GM18498 (cell line): Measurements from ENCODE around the gene EDEM3.

Experiments
- ATAC-seq: cut with Tn5 transposase; IDR thresholded peaks from one replicate; pipeline ENCODE4 v1.9.1; 2021; ENCODE audit warnings: mild to moderate bottlenecking, moderate library complexity; ENCODE audit not compliant: unreplicated experiment

EDEM3 gene

DNA sequence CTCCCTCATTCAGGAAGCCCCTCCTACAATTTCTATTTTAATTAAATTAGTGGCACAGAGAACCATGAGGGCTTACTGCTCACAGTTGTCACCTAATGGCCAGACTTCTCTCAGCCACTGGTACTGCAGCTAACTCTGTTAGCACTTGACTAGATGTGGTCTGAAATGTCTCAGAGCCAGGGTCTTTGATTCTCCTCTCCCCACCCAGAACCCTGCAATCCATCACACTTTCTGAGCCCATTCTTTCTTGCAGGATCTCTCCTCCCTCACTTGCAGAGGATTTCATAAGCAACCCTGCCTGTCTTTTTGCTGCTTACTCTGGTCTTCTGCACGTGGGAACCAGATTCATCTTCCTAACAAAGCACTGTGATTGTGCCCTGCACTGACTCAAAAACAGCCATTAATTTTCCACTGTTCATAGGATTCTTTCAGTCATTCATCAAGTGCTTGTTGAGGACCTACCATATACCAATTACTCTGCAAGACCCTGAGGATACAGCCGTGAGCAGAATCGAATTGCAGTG lies 108.4 kb downstream of the EDEM3 start:
- ATAC-seq = no peak

DNA sequence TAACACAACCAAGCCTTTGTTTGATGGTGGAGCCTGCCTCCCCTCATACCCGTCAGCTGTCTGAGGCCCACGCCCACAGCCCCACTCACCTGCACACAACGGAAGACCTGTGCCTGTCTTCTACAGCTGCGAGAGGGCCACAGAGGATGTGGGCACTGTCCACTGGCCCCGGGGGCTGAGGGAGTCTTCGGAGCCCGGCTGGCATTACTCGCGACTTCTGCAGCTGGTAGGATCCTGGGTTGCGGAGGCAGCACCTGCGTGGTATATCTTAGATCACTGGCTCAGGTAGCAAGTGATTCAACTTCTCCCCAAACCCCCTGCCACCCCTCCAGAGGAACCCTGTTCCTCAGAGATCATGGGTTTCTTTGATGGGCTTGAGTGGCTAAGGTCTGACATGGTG lies 109.9 kb downstream of the EDEM3 start:
- ATAC-seq = no peak

DNA sequence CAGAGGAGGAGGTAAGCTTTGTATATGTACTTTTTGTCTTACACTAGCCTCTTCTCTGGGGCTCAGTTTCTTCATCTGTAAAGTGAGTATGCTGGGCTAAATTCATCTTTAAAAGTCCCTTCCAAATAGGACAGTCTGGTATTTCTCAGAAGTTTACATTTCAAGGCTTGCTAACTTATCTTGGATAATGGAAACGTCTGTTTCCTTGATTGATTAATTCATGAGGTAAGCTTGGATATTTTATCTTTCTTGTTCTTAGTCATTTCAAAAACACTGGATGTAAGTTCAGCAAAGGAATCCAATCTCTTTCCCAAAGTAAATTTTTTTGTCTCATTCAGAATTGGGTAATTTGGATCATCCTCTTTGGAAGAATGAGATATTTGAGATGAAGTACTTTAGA lies 111.0 kb downstream of the EDEM3 start:
- no peak for ATAC-seq

DNA sequence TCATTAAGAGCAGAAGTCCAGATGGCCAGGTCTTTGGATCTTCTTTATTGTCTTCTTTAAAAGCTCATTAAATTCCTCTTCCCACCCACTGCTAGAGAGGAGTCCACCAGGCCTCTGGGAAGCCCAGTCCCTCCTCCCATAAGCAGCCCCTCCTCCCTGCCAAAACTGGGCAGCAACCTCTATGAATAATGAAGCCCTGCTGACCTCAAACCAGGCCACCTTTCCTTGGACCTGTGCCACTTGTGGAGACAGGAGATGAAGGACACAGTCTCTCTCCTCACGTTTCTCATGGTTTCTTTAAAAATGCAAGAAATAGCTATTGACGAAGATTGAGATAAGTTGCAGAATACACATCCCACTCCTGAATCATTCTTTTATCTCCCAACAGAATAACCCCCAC lies 112.8 kb downstream of the EDEM3 start:
- no peak for ATAC-seq

DNA sequence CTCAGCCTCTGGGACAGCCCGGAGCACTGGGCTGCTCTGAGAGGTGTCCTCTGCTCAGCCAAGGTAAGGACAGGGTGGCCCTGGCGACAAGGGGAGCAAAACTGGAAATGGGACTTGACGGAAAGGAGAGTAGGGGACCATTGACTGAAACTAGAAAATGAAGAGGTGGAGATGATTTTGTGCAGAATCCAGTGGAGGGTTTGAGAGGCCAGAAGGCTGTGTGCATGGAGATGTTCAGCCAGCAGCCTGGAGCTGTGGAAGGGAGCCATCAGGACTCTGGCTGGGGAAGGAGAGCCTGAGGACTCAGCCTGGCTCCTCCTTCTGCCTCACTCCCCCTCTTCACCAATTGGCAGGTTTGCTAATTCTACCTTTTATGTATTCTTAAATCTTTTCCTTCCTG lies 114.2 kb downstream of the EDEM3 start:
- no peak for ATAC-seq
